DOHH2 (cell line): Measurements from ENCODE around the gene ADGRG6.

Experiments
- H3F3A ChIP-seq: fragments of 200-600 bp; sonication (generic), shearing (Covaris generic); 2 replicates; pipeline ENCODE4 v1.6.0; 2016; ENCODE audit warnings: antibody characterized with exemption, mild to moderate bottlenecking; ENCODE audit not compliant: control insufficient read depth, insufficient read depth
- H3K27ac ChIP-seq: fragments of 200-600 bp; sonication (generic); 2 replicates; pipeline ENCODE4 v1.5.1; 2014; ENCODE audit warnings: low read depth, mild to moderate bottlenecking, low read length, moderate library complexity
- H3K27me3 ChIP-seq: fragments of 200-600 bp; sonication (generic); 2 replicates; pipeline ENCODE4 v1.6.1; 2014; ENCODE audit warnings: mild to moderate bottlenecking, low read length, mixed read lengths; ENCODE audit not compliant: control insufficient read depth
- H3K36me3 ChIP-seq: fragments of 200-600 bp; sonication (generic); 2 replicates; pipeline ENCODE4 v1.6.1; 2014; ENCODE audit warnings: mild to moderate bottlenecking, low read length, moderate library complexity, mixed read lengths; ENCODE audit not compliant: control insufficient read depth
- H3K4me1 ChIP-seq: fragments of 200-600 bp; sonication (generic); 2 replicates; pipeline ENCODE4 v1.6.1; 2014; ENCODE audit warnings: mild to moderate bottlenecking, low read length, mixed read lengths; ENCODE audit not compliant: control insufficient read depth
- H3K4me2 ChIP-seq: fragments of 200-600 bp; sonication (generic); 2 replicates; pipeline ENCODE4 v1.6.0; 2014; ENCODE audit warnings: mild to moderate bottlenecking, low read length, moderate library complexity
- H3K4me3 ChIP-seq: fragments of 200-600 bp; sonication (generic); 2 replicates; pipeline ENCODE4 v1.5.1; 2014; ENCODE audit warnings: mild to moderate bottlenecking, low read length, mixed read lengths
- H3K79me2 ChIP-seq: fragments of 200-600 bp; sonication (generic); 2 replicates; pipeline ENCODE4 v1.6.1; 2014; ENCODE audit warnings: mild to moderate bottlenecking, low read length, mixed read lengths; ENCODE audit not compliant: control insufficient read depth
- H3K9me2 ChIP-seq: fragments of 200-600 bp; sonication (generic); replicated peaks from 2 replicates; pipeline ENCODE4 v1.6.1; 2014; ENCODE audit warnings: mild to moderate bottlenecking, low read length, mixed read lengths; ENCODE audit not compliant: control insufficient read depth
- H3K9me3 ChIP-seq: fragments of 200-600 bp; sonication (generic); 2 replicates; pipeline ENCODE4 v1.6.1; 2014; ENCODE audit warnings: antibody characterized with exemption, low read length, mixed read lengths; ENCODE audit not compliant: control insufficient read depth, insufficient read depth
- H4K20me1 ChIP-seq: fragments of 200-600 bp; sonication (generic); 2 replicates; pipeline ENCODE4 v1.6.0; 2014; ENCODE audit warnings: low read depth, mild to moderate bottlenecking, antibody characterized with exemption, low read length, moderate library complexity; ENCODE audit not compliant: control insufficient read depth, insufficient read depth
- EZH2phosphoT487 ChIP-seq: fragments of 200-600 bp; sonication (generic); IDR thresholded peaks from 2 replicates; pipeline ENCODE4 v1.6.1; 2017; ENCODE audit warnings: borderline replicate concordance, mild to moderate bottlenecking, antibody characterized with exemption, low read length, moderate library complexity, mixed read lengths
- TF ChIP-seq, protein P1 (sequence below): fragments of 200-600 bp; sonication (generic); IDR thresholded peaks from one replicate; pipeline ENCODE4 v1.5.1; 2014; ENCODE audit warnings: antibody characterized with exemption, mild to moderate bottlenecking, low read depth, low read length; ENCODE audit not compliant: poor library complexity, severe bottlenecking

Gene ADGRG6

DNA sequence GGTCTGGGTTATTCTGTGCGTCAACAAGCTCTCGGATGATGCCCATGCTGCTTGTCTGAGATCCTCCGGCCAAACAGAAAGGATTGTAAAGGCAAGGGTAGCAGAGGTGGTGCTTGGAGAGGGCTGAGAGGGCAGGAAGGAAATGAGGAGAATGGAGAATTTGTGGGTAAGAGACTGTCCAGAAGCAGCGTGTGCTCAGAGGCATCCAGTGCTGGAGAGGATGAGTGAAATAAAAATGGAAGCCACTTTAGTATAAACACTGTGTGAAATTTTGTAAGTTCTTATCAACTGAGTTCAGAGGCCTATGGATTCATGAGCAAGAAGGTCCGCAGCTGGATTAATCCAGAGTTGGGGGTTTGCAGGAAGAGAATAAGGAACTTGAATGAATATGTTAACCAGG, 59.5 kb downstream of the ADGRG6 start:
- Histone ChIP-seq H3K4me3 (no peak overlapping the region), H4K20me1 (no peaks in the 10 kb centered on the region), H3K4me1 (no peaks in the 10 kb centered on the region), H3K36me3 (no peaks in the 10 kb centered on the region), H3K27ac (no peak overlapping the region), H3F3A (no peaks in the 10 kb centered on the region), H3K4me2 (no peak overlapping the region), H3K9me2 (no peaks in the 10 kb centered on the region), H3K79me2 (no peaks in the 10 kb centered on the region), H3K27me3 (no peaks in the 10 kb centered on the region), H3K9me3 (no peaks in the 10 kb centered on the region)
- TF ChIP-seq, protein P1, sequence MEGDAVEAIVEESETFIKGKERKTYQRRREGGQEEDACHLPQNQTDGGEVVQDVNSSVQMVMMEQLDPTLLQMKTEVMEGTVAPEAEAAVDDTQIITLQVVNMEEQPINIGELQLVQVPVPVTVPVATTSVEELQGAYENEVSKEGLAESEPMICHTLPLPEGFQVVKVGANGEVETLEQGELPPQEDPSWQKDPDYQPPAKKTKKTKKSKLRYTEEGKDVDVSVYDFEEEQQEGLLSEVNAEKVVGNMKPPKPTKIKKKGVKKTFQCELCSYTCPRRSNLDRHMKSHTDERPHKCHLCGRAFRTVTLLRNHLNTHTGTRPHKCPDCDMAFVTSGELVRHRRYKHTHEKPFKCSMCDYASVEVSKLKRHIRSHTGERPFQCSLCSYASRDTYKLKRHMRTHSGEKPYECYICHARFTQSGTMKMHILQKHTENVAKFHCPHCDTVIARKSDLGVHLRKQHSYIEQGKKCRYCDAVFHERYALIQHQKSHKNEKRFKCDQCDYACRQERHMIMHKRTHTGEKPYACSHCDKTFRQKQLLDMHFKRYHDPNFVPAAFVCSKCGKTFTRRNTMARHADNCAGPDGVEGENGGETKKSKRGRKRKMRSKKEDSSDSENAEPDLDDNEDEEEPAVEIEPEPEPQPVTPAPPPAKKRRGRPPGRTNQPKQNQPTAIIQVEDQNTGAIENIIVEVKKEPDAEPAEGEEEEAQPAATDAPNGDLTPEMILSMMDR, result no peak
- no peak for TF ChIP-seq EZH2phosphoT487

DNA sequence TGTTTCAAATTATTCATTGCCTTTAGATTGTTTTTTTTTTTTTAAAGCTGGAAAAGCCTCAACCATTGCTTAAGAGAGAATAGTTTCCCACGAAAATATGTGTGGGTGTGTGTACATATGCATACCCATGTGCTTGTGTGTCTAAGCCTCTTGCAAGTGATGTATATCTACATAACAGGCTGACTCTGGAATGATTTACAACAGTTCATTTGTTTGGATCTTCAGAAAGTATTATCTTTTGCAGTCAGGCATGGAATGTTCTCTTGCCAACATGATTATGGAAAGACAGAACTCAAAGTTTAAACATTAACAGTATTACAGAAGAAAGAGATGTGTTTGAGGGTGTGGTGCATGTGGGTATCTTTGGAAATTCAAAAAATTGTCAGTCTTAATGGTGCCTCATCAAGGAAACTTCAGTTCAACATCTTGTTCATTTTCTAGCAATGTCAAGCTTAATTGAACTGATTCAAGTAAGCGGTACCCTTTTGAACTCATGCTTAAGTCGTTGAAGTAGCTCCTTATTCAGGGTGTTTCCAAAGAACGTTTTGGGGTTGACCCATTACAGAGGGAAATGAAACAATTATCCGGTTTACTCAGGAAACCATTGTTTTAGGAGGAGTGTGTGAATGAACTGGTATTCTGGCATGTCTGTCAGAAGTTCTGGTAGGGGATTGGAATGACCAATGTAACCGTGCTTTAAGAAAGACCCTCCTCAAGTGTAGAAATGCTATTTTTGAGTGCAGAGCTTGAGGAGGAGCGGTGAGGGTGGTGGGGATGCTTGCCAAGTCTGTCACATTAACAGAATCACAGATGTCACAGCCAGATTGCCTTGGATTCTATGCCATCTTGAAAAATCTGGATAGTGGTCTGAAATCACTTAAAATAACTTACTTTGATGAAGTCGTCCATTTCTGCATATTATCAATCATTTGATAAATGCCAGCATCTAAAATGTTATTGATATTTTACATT, 60.3 kb downstream of the ADGRG6 start:
- H3K4me2 ChIP-seq, result no peak overlapping the region

DNA sequence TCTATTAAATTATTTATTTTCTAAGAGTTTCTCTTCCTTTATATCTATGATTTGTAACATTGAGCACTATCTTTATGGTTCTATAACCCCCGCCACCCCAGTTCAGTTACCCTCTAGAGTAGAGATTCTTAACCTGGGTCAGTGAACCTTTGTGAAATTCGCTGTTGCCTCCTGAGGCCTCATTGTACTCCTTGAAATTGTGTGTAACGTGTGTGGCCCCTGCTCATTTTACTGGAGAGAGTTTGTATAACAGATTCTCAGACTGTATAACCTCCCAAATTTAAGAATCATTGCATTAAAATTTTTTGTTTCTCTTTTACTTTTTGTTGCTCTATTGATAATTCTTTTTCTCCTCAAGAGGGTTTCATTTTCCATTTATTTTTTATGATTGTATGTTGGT, 65.3 kb downstream of the ADGRG6 start:
- H3F3A ChIP-seq, result no peaks in the 10 kb centered on the region
- no peaks in the 10 kb centered on the region for H4K20me1 ChIP-seq
- H3K27me3 ChIP-seq, result no peaks in the 10 kb centered on the region
- TF ChIP-seq, protein P1, result no peak
- no peak for TF ChIP-seq EZH2phosphoT487
- H3K79me2 ChIP-seq, result no peaks in the 10 kb centered on the region
- no peaks in the 10 kb centered on the region for H3K9me2 ChIP-seq
- no peaks in the 10 kb centered on the region for H3K4me1 ChIP-seq
- H3K4me2 ChIP-seq, result no peak overlapping the region
- H3K27ac ChIP-seq, result no peak overlapping the region
- H3K9me3 ChIP-seq, result no peaks in the 10 kb centered on the region
- no peak overlapping the region for H3K4me3 ChIP-seq
- no peaks in the 10 kb centered on the region for H3K36me3 ChIP-seq

More for the DNA sequence above, 60.3 kb downstream of the ADGRG6 start:
- TF ChIP-seq EZH2phosphoT487, result no peak
- TF ChIP-seq, protein P1, result no peak
- Histone ChIP-seq H3F3A (no peaks in the 10 kb centered on the region), H3K4me1 (no peaks in the 10 kb centered on the region), H3K9me2 (no peaks in the 10 kb centered on the region), H4K20me1 (no peaks in the 10 kb centered on the region), H3K9me3 (no peaks in the 10 kb centered on the region), H3K4me3 (no peak overlapping the region), H3K36me3 (no peaks in the 10 kb centered on the region), H3K79me2 (no peaks in the 10 kb centered on the region), H3K27ac (no peak overlapping the region), H3K27me3 (no peaks in the 10 kb centered on the region)
